Left ventricle myocardium inferior (tissue), 1 donor: ENCODE data around the gene DOCK4. TPM values are rescaled to one million over a fixed set of nuclear protein-coding genes. Genes with fewer than 3 reads are reported as not detected.

ENCODE experiments used
- DNase-seq: peaks from one replicate; pipeline ENCODE4 v3.0.0-alpha.2; 2020
- H3K27ac ChIP-seq: fragments of 200-600 bp; replicated peaks from 2 replicates; pipeline ENCODE4 v1.8.0; 2021
- H3K27me3 ChIP-seq: fragments of 200-600 bp; 2 replicates; pipeline ENCODE4 v1.8.0; 2021; ENCODE audit warnings: low read depth
- H3K36me3 ChIP-seq: fragments of 200-600 bp; 2 replicates; pipeline ENCODE4 v1.8.0; 2021
- H3K4me1 ChIP-seq: fragments of 200-600 bp; 2 replicates; pipeline ENCODE4 v1.8.0; 2021
- H3K4me3 ChIP-seq: fragments of 200-600 bp; 2 replicates; pipeline ENCODE4 v1.8.0; 2021; ENCODE audit warnings: mild to moderate bottlenecking, moderate library complexity
- H3K9me3 ChIP-seq: fragments of 200-600 bp; replicated peaks from 2 replicates; pipeline ENCODE4 v1.8.0; 2021
- CTCF ChIP-seq: fragments of 200-600 bp; IDR thresholded peaks from 2 replicates; pipeline ENCODE4 v1.8.0; 2021; ENCODE audit warnings: antibody characterized with exemption, mild to moderate bottlenecking, borderline replicate concordance
- intact Hi-C: fragments of 100-400 bp; cut with micrococcal nuclease; formaldehyde crosslinking; loops from one replicate; pipeline ENCODE4 v1.11.0; 2022
- total RNA-seq: library from RNA; stranded (reverse); fragmentation: NEBNext Ultra II Directional; extraction: Animal tissue kit (Norgen Biotek cat#: 25700); gene quantifications from one replicate; pipeline ENCODE4 v1.2.1, GENCODE V29; 2021
- donor health status: DM: no; HTN: yes; CAD: no; lungs with severe emphysema.

Gene DOCK4
- total RNA-seq, 1 donor from 2014 or later: 15.2 TPM

DNA sequence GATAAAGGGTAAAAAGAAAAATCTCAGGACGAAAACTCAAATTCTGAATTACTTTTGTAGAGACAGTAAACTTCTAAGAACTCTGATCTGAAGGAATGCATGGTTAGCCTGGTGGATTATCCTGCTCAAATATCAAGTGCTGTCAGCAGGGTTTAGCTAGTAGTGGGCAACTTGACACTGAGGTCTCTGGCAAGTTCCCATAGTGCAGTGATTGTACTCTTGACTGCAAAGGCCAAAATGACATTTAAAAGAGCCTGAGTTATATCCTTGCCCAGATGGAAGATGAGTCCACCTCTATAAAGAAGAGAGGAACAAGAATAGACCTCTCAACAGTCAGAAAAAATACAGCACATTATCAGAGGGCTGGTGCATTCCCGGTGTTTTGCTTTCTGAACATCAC lies 339.4 kb downstream of the DOCK4 start:
- DNase-seq: no peak
- Histone ChIP-seq H3K4me1 (peaks cover 26% of the 10 kb centered on the region), H3K27me3 (no peaks in the 10 kb centered on the region), H3K27ac (peak overlapping the region; percentile 25), H3K36me3 (peaks cover 48% of the 10 kb centered on the region), H3K9me3 (no peaks in the 10 kb centered on the region), H3K4me3 (no peak overlapping the region)
- no peak for TF ChIP-seq CTCF
- intact Hi-C loops: no loop called here

DNA sequence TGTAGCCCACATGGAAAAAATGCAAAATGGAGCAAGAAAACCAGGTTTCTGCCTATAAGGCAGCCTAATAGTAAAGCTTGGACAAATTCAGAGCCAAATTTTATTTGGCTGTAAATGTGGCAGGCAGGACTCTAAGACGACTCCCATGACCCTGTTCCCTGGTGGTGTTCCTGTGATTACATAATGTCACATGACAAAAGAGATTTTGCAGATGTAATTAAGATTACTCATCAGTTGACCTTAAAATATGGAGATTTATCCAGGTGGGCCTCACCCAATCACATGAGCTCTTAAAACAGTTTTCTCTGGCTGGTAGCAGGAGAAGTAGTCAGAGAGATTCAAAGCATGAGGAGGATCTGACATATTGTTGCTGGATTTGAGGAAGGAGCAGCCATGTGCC lies 340.8 kb downstream of the DOCK4 start:
- intact Hi-C loops: no loop called here
- no peaks in the 10 kb centered on the region for H3K27me3 ChIP-seq

DNA sequence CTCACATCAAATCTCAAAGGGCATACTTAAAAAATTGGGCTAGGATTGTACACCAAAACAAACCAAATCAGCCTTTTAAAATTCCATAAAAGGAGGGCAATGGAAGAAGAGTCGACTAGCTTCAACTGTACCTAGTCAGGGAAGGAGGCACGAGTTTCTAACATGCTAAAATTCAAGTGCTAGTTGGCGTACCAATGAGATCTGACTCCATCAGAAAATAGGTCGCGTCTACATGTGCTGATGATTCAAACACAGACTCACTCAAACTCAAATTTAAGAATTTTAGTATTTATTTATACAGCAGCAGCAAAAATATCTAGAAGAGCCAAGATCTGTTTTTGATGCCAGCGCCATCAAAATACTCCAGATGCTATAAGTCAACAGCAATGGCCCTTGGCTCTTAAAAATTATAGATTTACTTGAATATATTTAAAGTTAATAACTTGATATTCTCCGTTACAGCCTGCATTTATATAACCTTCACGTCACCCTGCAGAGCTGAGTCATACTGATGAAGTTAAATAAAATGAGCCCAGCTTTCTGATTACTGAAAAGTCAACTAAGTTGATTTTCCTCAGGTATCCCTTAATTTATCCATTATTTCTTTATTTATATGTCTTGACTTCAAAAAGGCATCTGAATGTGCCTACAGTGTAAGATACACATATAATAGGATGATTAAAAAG lies 341.8 kb downstream of the DOCK4 start:
- H3K27ac ChIP-seq: no peak overlapping the region
- intact Hi-C loops: no loop called here

More for the DNA sequence above, 340.8 kb downstream of the DOCK4 start:
- Histone ChIP-seq H3K36me3 (peaks cover 60% of the 10 kb centered on the region), H3K9me3 (no peaks in the 10 kb centered on the region), H3K27ac (no peak overlapping the region), H3K4me3 (no peak overlapping the region), H3K4me1 (peaks cover 26% of the 10 kb centered on the region)
- no peak for DNase-seq
- TF ChIP-seq CTCF: no peak

GRCh38 chr7:111863269-111863668 lies 342.9 kb downstream of the DOCK4 start:
- no peak for TF ChIP-seq CTCF
- DNase-seq: no peak
- Histone ChIP-seq H3K27me3 (no peaks in the 10 kb centered on the region), H3K36me3 (peaks cover 64% of the 10 kb centered on the region), H3K9me3 (no peaks in the 10 kb centered on the region), H3K27ac (no peak overlapping the region), H3K4me1 (peaks cover 26% of the 10 kb centered on the region), H3K4me3 (no peak overlapping the region)
- intact Hi-C loops: no loop called here

More for the DNA sequence above, 341.8 kb downstream of the DOCK4 start:
- no peak for DNase-seq
- Histone ChIP-seq H3K4me1 (peaks cover 26% of the 10 kb centered on the region), H3K36me3 (peaks cover 67% of the 10 kb centered on the region), H3K9me3 (no peaks in the 10 kb centered on the region), H3K27me3 (no peaks in the 10 kb centered on the region), H3K4me3 (no peak overlapping the region)
- no peak for TF ChIP-seq CTCF

DNA sequence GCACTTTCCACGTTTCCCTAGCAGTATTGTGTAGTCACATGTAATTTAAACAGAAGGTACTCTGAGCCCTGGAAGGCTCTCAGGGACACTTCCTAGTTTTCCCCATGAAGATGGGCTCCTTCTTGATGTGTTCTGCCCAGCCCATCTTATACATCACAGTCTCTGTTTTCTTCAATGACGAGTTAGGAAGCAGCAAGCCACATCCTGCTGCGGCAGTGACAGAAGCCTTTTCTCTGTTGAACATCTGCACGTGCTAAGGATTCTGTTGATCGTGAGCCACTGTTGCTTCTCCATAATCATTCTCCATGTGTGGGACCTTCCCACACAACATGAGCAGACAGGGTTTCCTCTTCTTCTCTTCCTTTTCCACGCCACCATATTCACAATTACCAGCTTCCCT lies 346.0 kb downstream of the DOCK4 start:
- H3K9me3 ChIP-seq: no peaks in the 10 kb centered on the region
- no peak for DNase-seq
- peaks cover 12% of the 10 kb centered on the region for H3K4me1 ChIP-seq
- no peaks in the 10 kb centered on the region for H3K27me3 ChIP-seq
- no peak overlapping the region for H3K27ac ChIP-seq
- intact Hi-C loops: no loop called here
- TF ChIP-seq CTCF: no peak
- peaks cover 45% of the 10 kb centered on the region for H3K36me3 ChIP-seq
- H3K4me3 ChIP-seq: no peak overlapping the region
